Measurements from ENCODE around the gene SMIM10.
"Not testable (repeated sequence)": the region's sequence is repeated elsewhere in the genome, so short reads cannot be mapped to it uniquely, and the experiment has no call there.

SMIM10 gene

GRCh38 chrX:135010921-135011320 is 20.1 kb downstream of the SMIM10 start:
- no peak for DNase-seq

GRCh38 chrX:135015523-135016245 is 24.9 kb downstream of the SMIM10 start:
- DNase-seq: no peak

GRCh38 chrX:135019890-135020289 is 29.1 kb downstream of the SMIM10 start:
- DNase-seq: not testable (repeated sequence)

GRCh38 chrX:135023791-135024190 is 33.0 kb downstream of the SMIM10 start:
- DNase-seq: not testable (repeated sequence)

GRCh38 chrX:135024526-135024925 is 33.7 kb downstream of the SMIM10 start:
- no peak for DNase-seq

- DNase-seq: not testable (repeated sequence)
These were observed 39.6 kb downstream of the SMIM10 start for GRCh38 chrX:135030207-135030963.

- DNase-seq: not testable (repeated sequence)
These were observed 50.6 kb downstream of the SMIM10 start for GRCh38 chrX:135041149-135042123.
